Mesenteric fat pad (tissue), 1 donor: ENCODE measurements around the gene LLGL2. TPM values are rescaled to one million over a fixed set of nuclear protein-coding genes. Genes with fewer than 3 reads are reported as not detected.

ENCODE experiments used
- DNase-seq: peaks from one replicate; pipeline ENCODE4 v3.0.0-alpha.2; 2020; ENCODE audit warnings: low spot score
- total RNA-seq: library from RNA; stranded (reverse); fragmentation: NEBNext Ultra II Directional; extraction: Animal tissue kit (Norgen Biotek cat#: 25700); gene quantifications from one replicate; pipeline ENCODE4 v1.2.1, GENCODE V29; 2021
- donor health status: DM: yes; HTN: yes; CAD: no.

The LLGL2 gene
- total RNA-seq, 1 donor from 2014 or later: 8.2 TPM

- no peak for DNase-seq
These were observed 3.4 kb upstream of the LLGL2 start for GRCh38 chr17:75521951-75522727.

GRCh38 chr17:75523647-75524046, 1.9 kb upstream of the LLGL2 start:
- DNase-seq: no peak

DNA sequence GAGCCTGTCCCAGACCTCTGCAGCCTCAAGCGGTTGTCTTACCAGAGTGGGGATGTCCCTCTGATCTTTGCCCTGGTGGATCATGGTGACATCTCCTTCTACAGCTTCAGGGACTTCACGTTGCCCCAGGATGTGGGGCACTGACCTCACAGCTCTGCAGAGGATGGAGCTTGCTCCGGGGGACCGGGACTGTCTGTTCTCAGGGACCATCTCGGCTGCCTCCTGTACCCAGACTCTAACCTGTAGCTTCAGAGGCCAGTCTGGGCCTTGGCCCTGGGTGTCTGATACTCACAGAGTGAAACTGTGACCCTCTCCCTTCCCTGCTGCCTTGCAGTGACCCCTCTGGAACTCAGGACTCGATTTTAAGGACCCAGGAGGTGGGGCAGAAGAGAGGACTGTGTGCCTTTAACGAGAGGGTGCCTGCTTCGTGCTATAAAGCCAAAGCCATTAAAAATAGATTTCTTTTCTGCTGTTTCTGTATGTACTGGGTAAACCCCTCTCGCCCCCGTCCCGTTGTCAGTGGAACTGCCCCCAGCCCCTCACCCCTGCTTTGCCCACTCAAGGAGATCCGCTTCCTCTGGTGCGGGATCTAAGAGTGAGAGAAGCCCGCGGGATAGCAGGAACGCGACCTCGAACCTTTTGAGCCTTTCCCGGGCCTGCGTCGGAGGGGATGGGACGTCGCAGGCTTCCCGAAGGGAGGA, 1.1 kb upstream of the LLGL2 start:
- DNase-seq: no peak

- DNase-seq: no peak
These were observed 483 bp downstream of the LLGL2 start for GRCh38 chr17:75525806-75526554.

- DNase-seq: no peak
These were observed 1.2 kb downstream of the LLGL2 start for GRCh38 chr17:75526555-75527270.

GRCh38 chr17:75530837-75531720, 5.6 kb downstream of the LLGL2 start:
- DNase-seq: no peak

- DNase-seq: no peak
These were observed 6.2 kb downstream of the LLGL2 start for GRCh38 chr17:75531721-75532072.

DNA sequence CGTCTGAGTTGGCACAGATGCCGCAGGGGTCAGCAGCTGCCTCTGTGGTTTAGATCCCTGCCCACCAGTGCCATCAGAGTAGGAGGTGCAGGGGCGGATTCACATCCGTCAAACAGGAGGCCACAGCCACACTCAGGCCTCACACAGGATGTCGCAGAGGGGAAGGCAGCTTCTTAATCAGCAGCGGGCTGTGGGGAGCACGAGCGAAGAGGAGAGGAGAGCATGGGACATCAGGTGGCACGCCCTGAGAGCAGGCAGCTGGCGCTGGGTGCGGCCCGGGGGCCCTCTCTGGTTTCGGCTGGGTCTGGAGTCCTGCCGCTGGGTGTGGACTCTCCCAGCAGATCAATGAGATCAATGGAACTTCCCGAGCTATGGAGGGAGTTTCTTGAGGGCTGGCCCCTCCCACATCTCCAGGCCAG, 9.6 kb downstream of the LLGL2 start:
- no peak for DNase-seq

DNA sequence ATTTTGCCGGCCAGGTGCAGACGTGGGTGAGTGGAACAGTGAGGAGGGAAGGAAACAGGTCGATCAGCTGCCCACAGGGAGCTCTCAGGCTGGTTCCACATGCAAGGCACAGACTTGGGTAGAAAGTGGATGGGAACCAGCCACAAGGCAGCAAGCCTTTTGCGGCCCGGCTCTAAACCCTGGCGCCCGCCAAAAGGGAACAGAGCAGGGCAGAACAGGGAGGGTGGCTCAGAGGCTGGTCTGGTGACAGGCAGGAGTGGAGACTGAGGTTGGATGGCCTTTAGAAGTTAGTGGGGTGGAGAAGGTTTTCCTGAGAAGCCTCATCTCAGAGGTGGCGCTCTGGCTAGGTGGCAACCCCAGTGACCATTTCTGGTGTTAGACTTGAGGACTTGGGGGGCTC, 10.4 kb downstream of the LLGL2 start:
- no peak for DNase-seq

DNA sequence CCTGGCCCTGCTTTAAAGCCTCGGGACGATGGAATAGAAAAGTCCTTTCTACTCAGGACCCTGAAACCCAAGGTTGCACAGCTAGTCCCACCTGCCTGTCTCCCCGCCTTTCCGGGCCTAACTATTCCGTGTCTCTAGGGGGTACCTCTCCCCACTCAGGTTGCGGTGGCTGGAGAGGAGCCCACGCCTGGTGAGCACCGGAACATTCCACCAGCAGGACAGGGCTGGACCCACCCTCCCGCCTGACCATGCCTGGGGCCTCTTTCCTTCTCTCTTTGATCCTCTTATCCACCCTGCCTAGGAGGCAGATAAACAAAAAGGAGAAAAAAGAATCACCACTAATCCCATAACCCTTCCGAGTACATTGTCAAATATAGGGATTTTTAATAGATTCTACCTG, 10.9 kb downstream of the LLGL2 start:
- no peak for DNase-seq

- DNase-seq: no peak
These were observed 14.7 kb downstream of the LLGL2 start for GRCh38 chr17:75539967-75540729.

GRCh38 chr17:75540923-75541503, 15.5 kb downstream of the LLGL2 start:
- no peak for DNase-seq

DNA sequence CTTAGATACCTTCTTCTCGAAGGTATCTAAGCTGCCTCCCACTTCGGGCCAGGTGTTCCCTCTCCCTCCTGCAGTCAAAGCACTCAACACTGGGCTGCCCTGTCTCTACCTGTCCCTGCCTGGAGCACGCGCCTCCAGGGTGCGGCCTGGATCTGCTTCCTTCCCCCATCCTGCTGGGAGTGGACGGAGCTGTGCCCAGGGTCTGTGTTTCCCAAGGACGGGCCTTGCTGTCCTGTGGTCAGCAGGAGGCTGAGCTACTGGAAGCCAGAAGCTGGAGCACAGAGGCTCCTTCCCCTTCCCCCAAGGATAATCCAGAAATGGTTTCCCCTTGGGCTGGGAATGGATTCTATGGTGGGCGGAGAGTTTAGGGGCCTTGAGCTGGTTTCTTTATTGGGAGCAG, 16.7 kb downstream of the LLGL2 start:
- DNase-seq: no peak

GRCh38 chr17:75542728-75543336, 17.3 kb downstream of the LLGL2 start:
- no peak for DNase-seq

GRCh38 chr17:75544250-75544649, 18.8 kb downstream of the LLGL2 start:
- DNase-seq: no peak

- no peak for DNase-seq
These were observed 20.7 kb downstream of the LLGL2 start for GRCh38 chr17:75546181-75546580.

GRCh38 chr17:75547091-75547490, 21.6 kb downstream of the LLGL2 start:
- DNase-seq: no peak

GRCh38 chr17:75548813-75549212, 23.3 kb downstream of the LLGL2 start:
- no peak for DNase-seq
